ENCODE data around the gene ASZ1.

The ASZ1 gene

DNA sequence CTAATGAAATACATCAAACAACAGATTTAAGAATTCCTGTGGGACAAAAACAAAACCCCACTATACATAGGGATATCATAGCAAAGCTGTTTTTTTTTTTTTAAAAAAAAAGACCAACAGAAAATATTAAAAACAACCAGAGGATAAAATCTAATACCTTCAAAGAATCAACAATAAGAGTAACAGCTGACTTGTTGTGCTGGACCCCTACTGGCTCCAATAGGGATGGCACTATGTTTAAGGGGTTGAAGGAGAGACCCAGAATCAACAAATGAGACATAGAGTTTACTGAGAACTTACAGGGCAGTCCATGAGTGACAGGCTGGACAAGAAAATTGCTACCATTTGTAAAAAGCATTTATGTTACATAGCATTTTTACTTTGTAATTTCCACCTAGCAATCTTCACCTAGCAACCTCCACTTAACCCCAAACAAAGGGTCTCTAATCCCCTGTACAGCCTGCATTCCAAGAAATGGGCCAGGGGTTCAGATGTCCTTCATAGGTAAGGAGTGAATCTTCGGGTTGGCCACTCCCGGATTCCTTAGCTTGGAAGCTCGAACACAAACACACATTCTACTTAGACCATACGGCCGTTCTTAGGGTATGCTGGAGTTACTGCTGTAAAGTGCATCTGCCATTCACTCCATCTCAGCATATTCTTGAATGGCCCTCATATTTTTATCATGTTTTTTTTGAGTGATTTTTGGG lies 25.8 kb downstream of the ASZ1 start:
- DNase-seq: no peak

DNA sequence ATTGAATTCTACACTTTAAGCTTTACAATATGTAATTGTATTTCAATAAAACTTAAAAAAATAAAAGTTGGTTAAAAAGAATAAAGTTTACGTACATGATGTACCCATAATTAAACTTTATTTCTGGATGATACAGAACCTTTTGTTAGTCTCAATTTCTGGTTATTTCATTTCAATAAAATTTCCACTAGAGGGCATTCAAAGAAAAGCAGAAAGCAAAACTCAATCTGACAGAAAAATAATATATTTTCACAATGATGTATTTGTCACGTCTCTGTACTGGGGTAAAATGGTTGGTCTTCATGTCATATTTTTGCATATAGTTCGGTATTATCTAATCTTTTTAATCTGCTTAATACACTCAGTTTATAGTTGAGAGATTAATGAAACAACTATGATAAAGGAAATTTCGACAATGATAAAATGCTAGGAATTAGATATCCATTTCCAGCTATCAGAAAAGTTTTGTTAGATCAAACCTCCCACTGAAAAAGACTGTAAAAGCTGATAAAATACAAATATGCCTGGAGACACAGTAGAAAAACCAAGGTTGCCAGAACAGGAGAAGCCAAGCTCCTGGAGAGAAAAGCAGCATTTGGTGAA lies 27.4 kb downstream of the ASZ1 start:
- DNase-seq: no peak

DNA sequence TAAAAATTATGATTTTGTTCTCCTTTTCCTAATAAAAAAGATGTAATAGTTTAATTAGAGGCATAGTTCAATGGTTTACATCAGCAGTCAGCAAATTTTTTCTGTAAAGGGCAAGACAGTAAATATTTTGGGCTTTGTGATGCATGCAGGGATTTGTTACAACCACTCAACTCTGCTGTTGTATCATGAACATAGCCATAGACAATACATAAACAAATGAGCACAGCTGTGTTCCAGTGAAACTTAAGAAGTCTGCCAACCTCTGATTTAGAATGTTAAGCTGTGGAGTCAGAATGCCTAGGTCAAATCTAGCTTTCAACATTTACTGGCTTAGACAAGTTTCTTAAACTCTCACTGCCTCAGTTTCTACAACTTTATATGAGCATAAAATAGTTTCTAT lies 31.6 kb downstream of the ASZ1 start:
- no peak for DNase-seq

DNA sequence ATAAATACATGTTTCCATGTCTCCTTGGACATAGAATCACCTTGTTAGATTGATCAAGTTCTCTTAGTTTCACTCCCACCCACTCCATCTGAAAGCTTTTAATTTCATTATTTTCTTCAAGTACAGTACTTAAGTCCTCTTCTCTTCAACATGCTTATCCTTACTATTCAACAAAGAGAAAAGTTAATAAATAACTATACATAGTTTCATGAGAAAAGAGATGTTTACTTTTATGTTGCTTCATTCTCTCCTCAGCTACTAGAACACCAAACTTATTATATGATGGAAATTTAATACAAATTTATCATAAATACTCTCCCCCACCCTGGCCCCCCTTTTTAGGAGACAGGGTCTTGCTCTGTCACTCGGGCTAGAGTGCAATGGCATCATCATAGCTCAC lies 33.5 kb downstream of the ASZ1 start:
- no peak for DNase-seq

DNA sequence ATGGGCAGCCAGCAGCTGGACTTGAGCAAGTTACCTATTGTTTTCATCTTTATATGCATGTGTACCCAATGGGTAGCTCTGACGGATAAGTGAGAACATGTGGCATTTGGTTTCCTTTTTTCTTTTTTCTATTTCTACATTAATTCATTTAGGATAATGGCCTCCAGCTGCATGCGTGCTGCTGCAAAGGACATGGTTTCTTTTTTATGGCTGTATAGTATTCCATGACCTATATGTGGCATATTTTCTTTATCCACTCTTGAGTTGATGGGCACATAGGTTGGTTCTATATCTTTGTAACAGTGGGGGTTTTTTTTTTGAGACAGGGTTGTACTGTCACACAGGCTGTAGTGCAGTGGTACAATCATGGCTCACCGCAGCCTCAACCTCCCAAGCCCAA lies 37.4 kb downstream of the ASZ1 start:
- DNase-seq: no peak

DNA sequence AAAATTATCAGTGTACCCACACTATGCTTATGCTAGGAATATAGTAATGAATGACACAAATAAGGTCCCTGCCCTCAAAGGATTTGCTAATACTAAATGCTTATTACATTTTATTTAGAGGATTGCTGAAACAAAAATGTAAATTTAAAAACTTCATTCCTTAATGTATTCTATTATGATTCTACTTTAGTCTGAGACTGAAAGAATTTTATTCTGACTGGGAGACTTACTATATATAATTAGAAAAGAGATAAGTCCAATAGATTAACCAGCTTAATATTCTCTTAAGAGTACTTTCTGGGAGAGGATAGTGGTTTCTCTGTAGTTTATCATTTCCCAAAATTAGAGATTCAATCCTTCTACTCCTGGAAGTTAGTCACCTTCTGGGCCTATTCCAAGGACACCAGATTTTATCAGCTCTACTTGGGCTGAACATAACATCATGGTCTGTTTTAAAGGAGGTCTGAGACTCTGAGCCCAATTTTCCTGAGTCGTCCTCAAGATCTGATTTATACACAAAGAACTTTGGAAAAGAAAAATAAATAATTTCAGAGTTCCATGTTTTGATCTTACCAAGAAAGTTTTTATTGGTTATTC lies 41.1 kb downstream of the ASZ1 start:
- DNase-seq: no peak

DNA sequence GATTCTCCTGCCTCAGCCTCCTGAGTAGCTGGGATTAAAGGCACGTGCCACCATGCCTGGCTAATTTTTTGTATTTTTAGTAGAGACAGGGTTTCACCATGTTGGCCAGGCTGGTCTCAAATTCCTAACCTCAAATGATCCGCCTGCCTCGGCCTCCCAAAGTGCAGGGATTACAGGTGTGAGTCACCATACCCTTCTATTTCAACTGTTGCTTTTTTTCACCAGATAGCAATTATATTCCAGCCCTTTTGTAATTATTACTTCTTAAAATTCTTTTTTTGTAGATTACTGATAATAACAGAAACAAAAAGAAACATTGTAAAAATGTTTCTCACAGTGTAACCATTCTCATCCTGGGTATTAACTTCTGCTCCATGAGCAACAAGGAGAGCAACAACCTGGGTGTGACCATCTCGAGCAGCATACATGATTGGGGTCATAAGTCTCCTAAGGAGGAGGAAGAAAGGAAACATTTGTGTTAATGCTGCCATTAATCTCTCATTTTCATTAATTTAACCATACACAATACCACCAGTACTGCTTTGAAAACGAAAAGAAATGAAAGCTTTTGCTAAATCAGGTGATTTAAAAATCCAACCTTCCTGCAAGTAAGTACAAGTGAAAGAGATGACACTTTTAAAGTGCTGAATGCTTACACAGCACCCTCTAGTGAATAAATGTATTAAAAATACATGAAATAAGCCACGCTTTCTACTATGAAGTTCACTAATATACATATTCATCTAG lies 41.8 kb downstream of the ASZ1 start:
- DNase-seq: no peak

DNA sequence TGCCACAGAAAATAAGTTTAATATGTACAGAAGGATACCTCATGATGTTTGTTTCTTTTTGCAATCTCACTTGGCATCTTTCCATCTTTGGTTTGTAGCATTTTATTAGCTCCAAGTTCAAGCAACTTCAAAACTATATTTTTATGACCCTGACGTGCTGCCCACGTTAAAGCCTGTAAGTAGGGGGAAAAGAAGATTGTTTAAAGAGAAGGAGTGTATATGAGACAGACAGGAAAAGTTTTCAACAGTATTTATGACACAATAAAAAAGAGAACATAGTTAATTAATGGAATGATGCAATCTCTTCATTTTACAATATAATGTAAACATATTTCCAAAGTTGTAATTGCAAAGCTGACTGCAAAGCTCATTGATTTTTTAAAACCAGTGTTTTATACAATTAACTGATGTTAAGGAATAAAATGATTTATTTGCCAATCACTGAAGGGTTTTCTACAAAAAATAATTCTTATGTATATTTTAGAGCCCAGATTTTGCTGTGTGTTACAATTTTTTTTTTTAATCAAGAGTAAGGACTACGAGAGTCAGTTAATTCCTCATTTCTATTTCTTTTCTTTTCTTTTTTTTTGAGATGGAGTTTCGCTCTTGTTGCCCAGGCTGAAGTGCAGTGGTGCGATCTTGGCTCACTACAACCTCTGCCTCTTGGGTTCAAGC lies 42.5 kb downstream of the ASZ1 start:
- DNase-seq: no peak

DNA sequence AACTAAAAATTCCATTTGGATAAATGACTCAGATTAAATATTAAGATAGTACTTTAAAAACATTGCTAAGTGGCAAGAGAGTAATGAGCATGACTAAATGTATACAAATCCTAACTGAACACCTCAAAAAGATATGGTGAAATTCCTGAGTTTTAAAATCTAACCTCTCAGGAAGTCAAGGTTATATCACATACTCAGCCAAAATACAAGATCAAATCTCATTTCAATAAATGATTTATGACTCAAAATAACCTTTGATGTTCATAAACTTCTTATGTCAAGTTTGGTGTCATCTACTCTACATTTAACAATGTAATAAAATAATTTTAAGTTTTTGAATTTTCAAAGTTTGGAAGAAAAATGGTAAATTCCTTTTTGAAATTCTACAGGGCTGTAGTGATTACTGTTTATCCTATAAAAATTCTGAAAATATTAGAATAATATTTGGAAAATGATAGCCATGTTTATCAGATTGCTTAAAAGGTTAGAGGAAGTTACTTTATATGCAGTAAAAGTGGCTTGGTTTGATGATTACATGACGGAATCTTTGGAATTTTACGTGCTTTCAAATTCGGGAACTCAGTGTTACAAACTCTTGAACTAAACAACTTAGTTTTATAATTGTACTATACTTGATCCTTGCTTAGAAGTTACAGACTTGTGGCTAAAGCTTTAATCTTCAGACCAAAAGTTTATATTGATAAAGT lies 43.7 kb downstream of the ASZ1 start:
- no peak for DNase-seq

DNA sequence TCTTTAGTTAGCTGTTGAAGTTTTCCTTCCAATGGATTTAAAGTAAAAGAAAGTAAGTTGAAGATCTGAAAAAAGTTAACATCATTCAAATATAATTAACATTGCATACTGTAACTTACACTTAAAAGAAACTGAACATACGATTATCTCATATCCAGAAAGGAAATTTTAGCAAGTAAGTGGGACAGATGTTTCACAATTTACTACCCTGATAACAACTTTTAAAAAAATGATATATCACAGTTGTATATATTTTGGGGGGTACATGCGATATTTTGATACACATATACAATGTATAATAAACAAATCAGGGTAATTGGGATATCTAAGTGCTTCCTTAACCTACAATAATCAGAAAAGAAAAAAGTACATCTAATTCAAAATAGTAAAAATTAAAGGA lies 44.2 kb downstream of the ASZ1 start:
- DNase-seq: no peak

DNA sequence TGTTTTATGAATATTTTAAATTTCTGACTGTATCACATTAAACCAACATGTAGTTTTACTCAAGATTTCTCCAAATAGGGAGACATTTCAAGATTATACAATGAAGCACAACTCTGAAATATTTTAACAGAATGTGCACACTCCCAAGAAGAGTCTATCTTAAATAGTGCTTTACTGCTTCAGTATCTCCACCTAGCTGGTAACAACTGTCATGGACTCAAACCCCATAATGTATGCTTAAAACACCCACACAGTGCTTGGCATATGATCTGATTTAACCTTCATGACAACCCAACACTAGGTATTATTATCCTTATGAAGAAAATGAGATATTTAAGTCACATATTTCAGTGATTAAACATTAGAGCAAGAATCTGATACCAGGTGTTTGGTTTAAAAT lies 45.9 kb downstream of the ASZ1 start:
- no peak for DNase-seq

DNA sequence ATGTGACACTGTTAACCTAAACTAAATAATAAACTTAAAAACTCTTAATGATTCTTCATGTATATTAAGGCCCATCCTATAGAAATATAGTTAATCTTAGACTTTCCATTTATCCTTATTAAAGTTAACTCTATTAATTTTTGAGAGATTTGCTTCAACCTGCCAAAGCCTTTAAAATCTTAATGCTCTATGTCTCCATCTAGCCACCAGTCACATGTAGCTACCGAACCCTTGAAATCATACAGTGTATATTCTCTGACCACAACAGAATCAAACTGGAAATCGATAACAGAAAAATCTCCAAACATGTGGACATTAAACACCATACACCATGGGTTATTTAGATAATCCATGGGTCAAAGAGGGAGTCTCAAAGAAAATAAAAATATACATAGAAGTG lies 51.9 kb downstream of the ASZ1 start:
- no peak for DNase-seq

DNA sequence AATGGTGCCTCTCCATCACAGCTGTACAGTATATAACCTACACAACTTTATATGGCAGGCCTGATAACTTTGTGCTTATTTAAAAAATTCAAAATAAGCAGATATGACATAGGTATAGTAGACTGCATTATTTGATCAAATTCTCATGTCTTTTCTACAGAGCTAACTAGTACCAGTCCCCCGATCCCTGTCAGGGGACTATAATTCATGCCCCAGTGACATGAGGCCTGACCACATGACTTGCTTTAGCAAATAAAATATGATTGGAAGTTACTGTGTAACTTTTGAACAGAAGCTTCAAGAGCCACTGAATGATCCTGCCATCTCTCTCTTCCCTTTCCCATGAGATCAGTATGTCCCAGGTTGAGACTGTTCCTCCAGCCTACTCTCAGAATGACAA lies 55.2 kb downstream of the ASZ1 start:
- DNase-seq: no peak

DNA sequence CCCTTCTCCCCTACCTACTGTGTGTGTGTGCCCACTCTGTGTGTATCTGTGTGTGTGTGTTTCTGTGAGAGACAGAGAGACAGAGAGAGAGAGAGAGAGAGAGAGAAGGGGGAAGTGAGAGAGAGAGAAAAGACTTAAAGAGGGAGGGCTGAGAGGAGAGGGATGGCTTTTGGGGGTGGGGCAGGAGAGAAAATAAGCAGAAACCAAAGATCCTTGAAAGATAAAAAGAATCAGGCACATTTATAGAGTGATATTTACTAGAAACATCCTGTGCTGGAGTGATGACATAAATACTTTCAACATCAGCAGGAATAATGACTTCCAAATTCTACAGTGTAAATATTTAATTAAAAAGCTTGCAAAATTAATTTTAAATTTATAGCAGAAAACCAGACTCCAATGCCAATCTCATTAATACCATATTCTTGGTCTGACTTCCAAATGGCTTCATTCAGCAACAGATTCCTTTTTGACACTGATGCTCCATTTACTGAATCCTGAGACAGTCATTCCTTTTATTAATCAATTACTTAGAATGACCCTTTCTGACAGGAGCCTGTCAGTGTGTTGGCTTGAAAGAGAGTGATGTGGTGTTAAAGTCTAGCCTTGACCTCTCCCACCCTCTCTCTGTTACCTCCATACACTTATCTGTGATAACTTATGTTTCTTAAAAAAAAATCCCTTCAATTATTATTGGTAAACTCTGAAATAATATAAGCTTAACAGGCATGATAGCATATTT lies 62.8 kb downstream of the ASZ1 start:
- DNase-seq: no peak

DNA sequence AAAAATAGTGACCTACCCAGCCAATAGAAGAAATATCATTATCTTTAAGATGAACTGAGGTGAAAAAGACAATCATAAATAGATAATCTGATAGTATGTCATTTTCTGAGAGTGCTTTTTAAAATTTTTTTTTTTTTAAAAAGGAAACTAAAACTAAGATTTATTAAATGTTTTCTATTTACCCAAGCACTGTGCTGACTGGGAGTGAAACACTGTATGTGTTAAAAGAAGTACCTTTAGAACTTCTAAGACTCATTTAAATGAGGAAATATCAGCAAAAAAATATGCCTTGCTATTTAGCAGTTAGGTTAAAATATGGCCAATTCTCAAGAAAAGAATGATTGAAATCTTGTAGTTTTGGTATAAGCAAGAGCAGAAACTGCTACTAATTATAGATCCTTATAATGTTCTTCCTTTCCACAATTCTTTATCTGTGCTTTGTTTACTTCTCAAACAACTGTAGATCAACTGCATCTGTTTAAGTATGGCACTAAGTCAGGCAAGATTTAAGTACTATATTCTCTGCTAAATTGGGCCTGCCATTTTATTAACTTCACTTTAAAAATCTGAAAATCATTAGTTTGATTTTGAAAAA lies 64.9 kb downstream of the ASZ1 start:
- DNase-seq: no peak

DNA sequence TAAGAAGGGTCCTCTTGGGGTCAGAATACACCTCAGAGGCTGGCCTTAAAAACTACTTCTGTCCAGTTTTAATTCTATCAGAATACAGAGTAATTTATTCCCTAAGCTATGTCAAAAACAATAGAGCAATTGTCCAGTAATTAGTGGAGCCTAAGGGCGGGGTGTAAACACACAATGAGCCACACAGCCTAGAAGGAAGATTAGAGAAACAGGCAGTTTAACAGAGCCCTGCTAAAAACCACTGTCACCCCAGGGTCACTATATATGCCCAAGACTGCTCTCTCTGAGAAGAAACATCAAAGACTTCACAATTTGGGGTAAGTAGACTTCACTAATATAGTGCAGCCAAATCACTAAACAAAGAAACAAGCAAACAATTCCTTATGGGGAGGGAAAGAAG lies 77.3 kb downstream of the ASZ1 start:
- no peak for DNase-seq

DNA sequence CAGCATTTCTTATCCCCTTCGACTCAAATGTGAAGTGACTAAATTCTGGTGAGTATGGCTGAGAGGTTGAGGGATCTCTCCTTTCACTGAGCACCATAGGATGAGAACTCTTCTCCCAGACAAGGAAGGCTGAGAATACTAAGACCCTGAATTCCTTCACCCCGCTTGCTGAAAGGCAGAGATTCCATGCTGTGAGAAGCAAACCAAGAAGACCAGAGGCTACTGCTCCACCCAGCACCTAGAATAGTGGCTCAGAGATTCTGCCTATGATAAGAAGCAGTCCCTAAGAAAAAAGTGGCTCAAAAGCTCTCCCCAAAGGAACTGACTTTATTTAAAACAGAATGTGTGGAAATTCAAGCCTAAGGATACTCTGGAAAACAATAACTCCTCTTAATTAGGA lies 77.7 kb downstream of the ASZ1 start:
- no peak for DNase-seq

DNA sequence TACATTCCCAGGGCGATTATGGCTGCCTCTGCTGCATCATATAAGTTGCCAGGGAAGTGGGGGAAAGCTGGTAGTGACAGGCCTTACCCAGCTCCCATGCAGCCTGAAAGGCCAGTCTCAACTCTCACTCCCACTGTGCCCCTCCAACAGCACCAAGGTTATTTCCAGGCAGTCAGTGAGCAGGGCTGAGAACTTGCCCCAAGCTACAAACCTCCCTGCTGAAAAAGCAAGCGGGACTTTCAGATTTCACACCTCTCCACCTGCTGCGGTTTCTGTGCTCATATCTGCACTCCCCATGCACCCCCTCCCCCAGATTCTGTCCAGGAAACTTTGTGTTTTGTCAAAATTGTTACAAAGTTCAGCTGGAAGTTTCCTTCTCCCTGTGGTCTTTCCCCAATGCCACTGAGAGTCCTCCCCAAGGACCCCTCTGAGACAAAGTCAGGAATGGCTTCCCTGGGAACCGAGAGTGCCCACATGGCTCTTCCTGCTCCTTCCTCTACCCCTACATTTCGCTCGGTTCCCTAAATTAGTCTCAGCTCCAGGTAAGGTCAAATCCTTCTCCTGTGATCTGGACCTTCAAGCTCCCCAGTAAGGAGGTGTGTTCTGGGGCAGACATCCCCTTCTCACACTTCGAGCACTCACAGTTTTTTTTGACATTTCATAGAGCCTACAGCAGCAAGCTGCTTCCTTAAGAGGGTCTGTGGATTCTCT lies 79.2 kb downstream of the ASZ1 start:
- no peak for DNase-seq

DNA sequence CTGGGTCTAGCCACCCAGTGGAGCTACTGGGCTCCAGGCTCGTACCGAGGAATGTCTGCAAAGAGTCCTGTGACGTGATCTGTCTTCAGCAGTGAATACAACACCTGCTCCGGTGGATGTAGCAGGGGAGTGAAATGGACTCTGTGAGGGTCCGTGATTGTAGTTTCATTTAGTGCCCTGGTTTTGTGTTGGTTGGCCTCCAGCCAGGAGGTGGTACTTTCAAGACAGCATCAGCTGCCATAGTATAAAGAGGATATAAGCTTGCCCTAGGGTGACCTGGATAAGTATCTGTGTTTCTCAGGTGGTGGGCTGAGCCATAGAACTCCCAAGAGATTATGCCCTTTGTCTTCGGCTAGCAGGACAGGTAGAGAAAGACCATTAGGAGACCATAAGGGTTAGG lies 79.8 kb downstream of the ASZ1 start:
- DNase-seq: no peak

DNA sequence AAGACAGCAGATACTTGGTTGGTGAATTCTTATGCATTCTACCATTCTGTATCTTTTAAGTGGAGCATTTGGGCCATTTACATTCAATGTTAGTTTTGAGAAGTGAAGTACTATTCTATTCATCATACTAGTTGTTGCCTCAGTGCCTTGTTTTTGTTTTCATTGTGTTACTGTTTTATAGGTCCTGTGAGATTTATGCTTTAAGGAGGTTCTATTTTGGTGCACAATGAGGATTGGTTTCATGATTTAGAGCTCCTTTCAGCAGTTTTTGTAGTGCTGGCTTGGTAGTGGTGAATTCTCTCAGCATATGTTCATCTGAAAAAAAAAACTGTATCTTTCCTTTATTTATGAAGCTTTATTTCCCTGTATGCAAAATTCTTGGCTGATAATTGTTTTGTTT lies 81.1 kb downstream of the ASZ1 start:
- no peak for DNase-seq

DNA sequence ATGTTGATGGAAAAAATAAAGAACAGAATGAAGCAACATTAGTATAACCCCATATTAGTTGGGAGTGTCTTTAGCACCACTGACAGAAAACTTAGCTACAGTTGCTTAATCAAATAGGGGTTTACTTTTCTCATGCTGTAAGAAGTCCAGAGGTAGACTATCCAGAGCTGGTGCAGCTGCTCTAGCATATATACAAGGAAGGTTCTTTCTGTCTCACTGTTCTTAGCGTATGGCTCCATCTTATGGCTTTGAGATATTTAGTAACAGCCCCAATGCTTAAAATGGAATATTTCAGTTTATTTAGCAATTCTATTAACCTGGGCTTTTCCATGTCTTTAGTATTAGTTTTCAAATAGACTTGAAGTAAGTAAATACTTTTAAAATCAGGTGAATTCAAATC lies 89.3 kb downstream of the ASZ1 start:
- DNase-seq: no peak
